GM12873 (cell line): ENCODE measurements around the gene SERPINB13.

Experiments
- CTCF ChIP-seq: IDR thresholded peaks from 2 replicates; pipeline ENCODE4 v1.5.1; 2012; ENCODE audit warnings: low read depth, mild to moderate bottlenecking, moderate library complexity, low read length, control low read depth; ENCODE audit not compliant: insufficient read depth; ENCODE audit errors: missing control alignments

The SERPINB13 gene

GRCh38 chr18:63552581-63552980, 34.6 kb upstream of the SERPINB13 start:
- TF ChIP-seq CTCF = no peak

- no peak for TF ChIP-seq CTCF
These were observed 34.1 kb upstream of the SERPINB13 start for GRCh38 chr18:63553081-63553480.

DNA sequence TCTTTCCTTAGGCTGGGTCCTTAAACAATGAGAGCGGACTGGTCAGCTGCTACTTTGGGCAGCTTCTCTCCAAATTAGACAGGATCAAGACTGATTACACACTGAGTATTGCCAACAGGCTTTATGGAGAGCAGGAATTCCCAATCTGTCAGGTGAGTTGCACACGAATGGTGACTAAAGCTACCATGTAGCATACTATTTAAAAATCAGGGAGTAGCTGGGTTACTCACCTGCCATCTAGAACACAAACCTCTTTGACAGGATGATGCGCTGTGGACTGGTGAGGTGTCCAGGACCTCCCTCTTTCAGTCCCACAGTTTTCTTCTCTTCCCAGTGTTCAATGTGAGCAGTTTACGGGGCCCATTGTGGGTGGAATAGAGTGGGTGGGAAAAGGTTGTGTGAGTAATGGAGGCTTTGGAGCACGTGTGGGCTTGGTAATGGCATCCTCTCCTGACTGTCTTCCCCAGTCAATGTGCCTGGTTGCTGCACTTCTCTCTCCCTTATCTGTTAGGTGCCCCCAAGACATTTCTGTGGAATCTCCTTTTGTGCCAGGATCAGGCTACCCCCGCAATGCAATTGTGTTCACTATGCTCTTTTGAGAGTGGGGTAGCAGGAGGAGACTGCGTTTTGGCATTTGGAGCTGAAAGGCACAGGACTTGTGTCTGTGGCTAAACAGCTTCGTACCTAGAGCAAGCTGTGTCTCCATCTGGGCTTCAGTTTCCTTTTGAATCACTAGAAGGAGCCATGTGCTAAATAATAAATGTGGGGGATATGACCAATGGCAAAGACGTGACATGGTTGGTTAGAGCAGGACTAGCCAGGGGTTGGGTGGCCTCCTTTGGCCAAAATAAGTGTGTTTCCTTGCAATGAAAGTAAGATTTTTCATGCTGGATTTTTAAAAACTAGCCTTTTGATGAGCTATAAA, 27.3 kb upstream of the SERPINB13 start:
- no peak for TF ChIP-seq CTCF

GRCh38 chr18:63562284-63562683, 24.9 kb upstream of the SERPINB13 start:
- TF ChIP-seq CTCF = no peak

DNA sequence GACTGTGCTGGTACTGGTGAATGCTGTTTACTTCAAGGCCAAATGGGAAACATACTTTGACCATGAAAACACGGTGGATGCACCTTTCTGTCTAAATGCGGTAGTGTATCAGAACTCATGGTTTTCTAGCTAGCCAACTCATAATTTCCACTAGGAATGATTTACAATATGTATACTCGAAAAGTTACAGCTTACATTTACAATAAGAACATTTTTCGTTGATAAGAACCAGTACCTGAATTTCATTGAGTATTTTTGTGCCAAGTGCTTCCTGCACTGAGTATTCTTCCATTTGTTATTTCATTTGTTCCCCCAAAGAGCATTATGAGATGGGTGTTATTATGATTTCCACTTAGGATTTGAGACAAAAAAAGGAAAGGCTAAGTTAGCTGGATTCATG, 23.1 kb upstream of the SERPINB13 start:
- no peak for TF ChIP-seq CTCF

GRCh38 chr18:63564561-63564960, 22.6 kb upstream of the SERPINB13 start:
- TF ChIP-seq CTCF = no peak

DNA sequence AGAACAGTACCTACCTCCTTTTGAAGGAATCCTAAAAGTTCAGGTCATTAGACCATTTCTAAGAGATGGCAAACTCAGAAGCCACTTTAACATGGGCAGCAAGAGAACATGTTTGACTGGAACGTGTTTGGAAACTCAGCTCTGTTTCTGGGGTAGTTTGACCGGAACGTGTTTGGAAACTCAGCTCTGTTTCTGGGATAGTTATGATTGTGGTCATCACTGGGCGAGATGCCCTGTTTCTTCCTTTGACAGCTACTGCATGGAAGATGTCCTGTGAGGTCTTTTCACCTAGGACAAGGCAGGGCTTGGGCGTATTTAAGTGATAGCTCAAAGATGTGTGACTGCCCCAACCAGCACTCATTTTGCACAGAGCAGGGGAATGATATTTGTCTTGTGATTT, 19.9 kb upstream of the SERPINB13 start:
- TF ChIP-seq CTCF = no peak
